Activated T-helper 17 cell treated with anti-CD3 and anti-CD28 coated beads, Interleukin-2, amount 50 U/mL, for 72 hours (primary cell): Measurements from ENCODE around the gene PGLYRP1. TPM values are rescaled to one million over a fixed set of nuclear protein-coding genes. Genes with fewer than 3 reads are reported as not detected.

Experiments
- ATAC-seq: fragments of 150-1000 bp; cut with Tn5 transposase; replicated peaks from 2 replicates; pipeline ENCODE4 v1.10.0; 2021; ENCODE audit warnings: mild to moderate bottlenecking, moderate library complexity
- H3K27ac Mint-ChIP-seq: one replicate; pipeline ENCODE4 v1.8.0; 2022; ENCODE audit warnings: mixed read lengths
- H3K27me3 Mint-ChIP-seq: one replicate; pipeline ENCODE4 v1.8.0; 2022; ENCODE audit warnings: mixed read lengths
- H3K36me3 Mint-ChIP-seq: one replicate; pipeline ENCODE4 v1.8.0; 2022; ENCODE audit warnings: low read depth, mild to moderate bottlenecking, mixed read lengths
- H3K4me1 Mint-ChIP-seq: one replicate; pipeline ENCODE4 v1.8.0; 2022; ENCODE audit warnings: mixed read lengths
- H3K4me3 Mint-ChIP-seq: one replicate; pipeline ENCODE4 v1.8.0; 2022; ENCODE audit warnings: mild to moderate bottlenecking, mixed read lengths
- H3K9me3 Mint-ChIP-seq: one replicate; pipeline ENCODE4 v1.8.0; 2022; ENCODE audit warnings: mixed read lengths
- total RNA-seq, 2 donors: library from RNA; stranded (reverse); gene quantifications; one replicate each; pipeline ENCODE4 v1.2.3, GENCODE V29; 2022

The PGLYRP1 gene, protein sequence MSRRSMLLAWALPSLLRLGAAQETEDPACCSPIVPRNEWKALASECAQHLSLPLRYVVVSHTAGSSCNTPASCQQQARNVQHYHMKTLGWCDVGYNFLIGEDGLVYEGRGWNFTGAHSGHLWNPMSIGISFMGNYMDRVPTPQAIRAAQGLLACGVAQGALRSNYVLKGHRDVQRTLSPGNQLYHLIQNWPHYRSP
- not detected for total RNA-seq

DNA sequence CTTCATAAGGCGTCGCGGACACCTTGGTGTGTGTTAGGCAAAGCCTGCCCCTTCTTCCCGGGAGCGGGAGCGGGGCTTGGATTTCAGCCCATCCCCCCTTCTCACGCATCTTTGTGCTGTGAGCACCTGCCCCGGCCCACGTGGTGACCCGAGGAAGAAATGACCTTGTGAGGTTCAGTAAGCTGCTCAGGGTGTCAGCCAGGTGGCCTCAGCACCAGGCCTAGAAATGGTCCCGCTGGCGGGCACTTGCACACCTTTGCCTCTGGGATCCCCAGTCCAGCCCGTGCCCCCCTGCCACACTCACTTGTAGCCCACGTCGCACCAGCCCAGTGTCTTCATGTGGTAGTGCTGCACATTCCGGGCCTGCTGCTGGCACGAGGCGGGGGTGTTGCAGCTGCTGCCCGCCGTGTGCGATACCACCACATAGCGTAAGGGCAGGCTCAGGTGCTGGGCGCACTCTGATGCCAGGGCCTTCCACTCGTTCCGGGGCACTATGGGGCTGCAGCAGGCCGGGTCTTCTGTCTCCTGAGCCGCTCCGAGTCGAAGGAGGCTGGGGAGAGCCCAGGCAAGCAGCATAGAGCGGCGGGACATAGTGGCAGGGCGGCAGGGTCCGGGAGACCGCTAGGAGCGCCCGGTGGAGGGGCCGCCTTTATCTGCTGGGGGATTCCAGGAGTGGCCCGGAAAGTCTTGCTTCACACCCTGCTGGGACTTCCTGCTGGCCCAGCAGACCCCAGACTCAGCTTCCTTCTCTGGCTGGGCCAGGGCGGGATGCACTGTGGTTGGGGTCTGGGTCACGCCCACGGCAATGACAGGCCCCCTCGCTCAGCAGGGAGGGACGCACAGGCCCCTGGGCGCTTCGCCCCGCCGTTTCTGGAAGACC, at the start of gene PGLYRP1:
TSS of gene PGLYRP1 (minus strand) at position 623 of the 880 bp plus-strand sequence. CDS start at position 591, 32 bp downstream.
- ATAC-seq: no peak
- no peak within 1 kb of the TSS for H3K27ac Mint-ChIP-seq
- peaks cover 5% of the 10 kb centered on the region for H3K27me3 Mint-ChIP-seq
- peaks cover 9% of the 10 kb centered on the region for H3K4me1 Mint-ChIP-seq
- no peaks in the 10 kb centered on the region for H3K36me3 Mint-ChIP-seq
- no peak within 1 kb of the TSS for H3K4me3 Mint-ChIP-seq
- no peaks in the 10 kb centered on the region for H3K9me3 Mint-ChIP-seq

DNA sequence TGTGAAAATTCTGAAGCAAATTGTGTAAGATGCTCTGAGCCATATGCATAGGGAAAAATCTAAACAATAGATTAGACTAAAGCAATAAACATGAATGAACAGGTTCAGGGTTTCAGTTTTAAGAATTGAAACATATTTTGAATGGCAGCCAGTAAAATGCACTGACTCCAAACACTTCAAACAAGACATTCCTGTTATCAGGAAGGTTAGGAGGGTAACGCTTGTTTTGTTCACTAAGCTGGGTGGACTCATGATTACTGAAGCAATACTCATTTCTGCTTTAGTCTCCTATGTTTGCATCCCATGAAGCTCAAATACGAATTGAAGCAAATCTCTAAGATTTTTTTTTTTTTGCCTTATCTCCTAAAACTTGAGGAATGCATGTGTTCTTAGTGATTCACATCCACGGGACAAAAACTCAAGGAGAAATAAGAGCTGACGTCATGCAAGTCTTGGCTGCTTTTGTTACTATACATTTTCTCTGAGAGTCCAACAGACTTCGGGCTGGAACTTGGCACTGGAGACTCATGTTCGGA, 47.0 kb upstream of the PGLYRP1 start:
- Mint-ChIP-seq H3K4me3 (no peak overlapping the region), H3K27ac (no peak overlapping the region), H3K36me3 (no peaks in the 10 kb centered on the region), H3K9me3 (no peaks in the 10 kb centered on the region), H3K27me3 (peaks cover 62% of the 10 kb centered on the region), H3K4me1 (no peaks in the 10 kb centered on the region)
- no peak for ATAC-seq

DNA sequence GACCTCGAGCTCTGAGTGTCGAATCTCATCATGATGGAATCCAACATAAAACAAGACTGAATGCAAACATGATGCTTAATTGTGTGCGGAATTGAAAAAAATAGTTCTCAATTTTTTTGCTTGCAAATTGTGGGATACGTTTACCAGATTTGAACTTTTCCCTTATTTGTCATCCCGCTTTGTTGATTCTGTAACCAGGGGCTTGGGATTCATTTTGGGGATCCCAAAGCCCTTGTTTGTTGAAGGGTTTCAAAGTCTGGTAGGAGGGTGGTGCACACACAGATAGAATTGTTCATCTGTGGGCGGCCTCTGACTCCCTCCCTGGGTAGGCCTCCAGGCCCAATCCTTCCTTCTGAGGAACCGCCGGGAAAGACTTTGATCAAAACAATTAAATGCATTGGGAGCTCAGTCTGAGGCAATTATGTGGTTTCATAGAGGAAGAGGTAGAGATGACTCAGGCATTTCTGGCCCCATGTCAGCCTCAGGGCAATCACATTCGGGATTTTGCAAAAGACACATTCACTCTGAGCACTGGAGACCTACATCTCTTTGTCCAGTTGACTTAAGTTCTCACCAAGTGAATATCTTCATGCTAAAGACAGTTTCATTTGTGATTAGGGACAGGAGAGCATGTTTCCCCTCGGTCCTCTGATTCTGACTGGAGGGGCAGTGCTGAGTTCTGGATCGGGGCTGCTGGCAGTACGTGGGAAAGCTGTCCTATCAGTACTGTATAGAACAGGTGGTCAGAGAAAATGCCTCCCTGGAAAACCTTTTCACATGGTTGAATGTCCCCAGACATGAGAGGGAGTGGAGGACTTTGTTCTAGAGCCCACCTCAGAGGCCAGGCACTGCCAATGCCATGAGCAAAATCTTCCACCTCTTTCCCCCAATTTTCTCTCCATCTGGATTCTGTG, 45.7 kb upstream of the PGLYRP1 start:
- Mint-ChIP-seq H3K4me3 (no peak overlapping the region), H3K36me3 (no peaks in the 10 kb centered on the region), H3K9me3 (no peaks in the 10 kb centered on the region), H3K27me3 (peaks cover 65% of the 10 kb centered on the region), H3K27ac (no peak overlapping the region), H3K4me1 (no peaks in the 10 kb centered on the region)
- ATAC-seq: no peak

DNA sequence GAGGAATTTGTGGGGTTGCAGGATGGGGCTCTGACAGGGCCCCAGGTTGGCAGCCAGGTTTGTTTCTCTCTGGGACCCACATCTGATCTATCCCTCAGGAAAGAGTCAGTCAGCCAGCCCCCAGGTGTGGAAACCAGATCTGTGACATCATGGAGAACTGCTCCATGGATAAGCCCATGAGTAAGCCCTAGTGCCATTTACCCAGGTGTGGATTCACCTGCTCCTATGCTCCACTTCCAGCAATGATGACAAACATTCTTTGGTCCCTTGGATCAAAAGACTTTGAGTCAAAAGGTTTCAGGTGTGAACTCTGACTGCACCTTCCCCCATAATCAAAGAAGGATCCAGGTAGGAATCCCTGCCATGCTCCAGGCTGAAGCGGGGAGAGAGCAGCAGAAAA, 44.8 kb upstream of the PGLYRP1 start:
- Mint-ChIP-seq H3K27me3 (peaks cover 63% of the 10 kb centered on the region), H3K4me1 (no peaks in the 10 kb centered on the region), H3K9me3 (no peaks in the 10 kb centered on the region), H3K27ac (no peak overlapping the region), H3K36me3 (no peaks in the 10 kb centered on the region), H3K4me3 (no peak overlapping the region)
- ATAC-seq: no peak

DNA sequence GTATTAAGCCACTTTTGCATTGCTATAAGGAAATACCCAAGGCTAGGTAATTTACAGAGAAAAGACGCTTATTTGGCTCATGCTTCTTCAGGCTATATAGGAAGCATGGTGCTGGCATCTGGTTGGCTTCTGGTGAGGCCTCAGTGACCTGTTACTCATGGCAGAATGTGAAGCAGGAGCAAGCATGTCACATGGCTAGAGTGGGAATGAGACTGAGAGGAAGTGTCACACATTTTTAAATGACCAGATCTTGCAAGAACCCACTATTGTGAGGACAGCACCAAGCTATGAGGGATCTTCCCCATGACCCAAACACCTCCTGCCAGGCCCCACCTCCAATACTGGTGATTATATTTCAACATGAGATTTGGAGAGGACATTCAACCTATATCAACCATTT, 43.6 kb upstream of the PGLYRP1 start:
- H3K27me3 Mint-ChIP-seq: peaks cover 64% of the 10 kb centered on the region

DNA sequence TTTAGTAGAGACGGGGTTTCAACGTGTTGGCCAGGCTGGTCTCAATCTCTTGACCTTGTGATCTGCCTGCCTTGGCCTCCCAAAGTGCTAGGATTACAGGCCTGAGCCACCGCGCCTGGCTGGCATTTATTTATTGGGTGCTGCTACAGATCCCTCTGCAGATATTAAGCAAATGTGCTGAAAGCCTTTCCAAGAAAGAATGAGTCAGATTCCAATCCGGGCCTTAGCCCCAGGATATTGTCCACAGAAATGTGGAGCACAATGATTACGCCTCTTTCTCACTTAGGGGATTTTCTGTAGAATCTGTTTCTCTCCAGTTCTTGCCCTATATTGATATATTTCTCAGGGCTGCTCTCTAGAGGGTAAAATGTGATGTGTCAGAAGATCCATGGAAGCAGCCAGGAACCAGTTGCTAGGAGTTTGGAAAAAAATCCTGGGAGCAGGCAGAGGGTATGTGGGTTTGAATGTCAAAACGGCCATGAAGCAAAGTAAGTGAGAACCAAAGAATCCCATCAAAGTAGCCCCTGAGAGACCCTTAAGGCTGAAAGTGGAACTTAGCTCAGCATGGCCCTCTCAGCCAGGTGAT, 42.7 kb upstream of the PGLYRP1 start:
- H3K27ac Mint-ChIP-seq: no peak overlapping the region
- H3K9me3 Mint-ChIP-seq: no peaks in the 10 kb centered on the region
- H3K27me3 Mint-ChIP-seq: peaks cover 63% of the 10 kb centered on the region
- H3K4me1 Mint-ChIP-seq: no peaks in the 10 kb centered on the region
- no peak overlapping the region for H3K4me3 Mint-ChIP-seq
- ATAC-seq: no peak
- H3K36me3 Mint-ChIP-seq: no peaks in the 10 kb centered on the region

More for the DNA sequence above, 43.6 kb upstream of the PGLYRP1 start:
- H3K9me3 Mint-ChIP-seq: no peaks in the 10 kb centered on the region
- H3K27ac Mint-ChIP-seq: no peak overlapping the region
- no peak for ATAC-seq
- H3K4me1 Mint-ChIP-seq: no peaks in the 10 kb centered on the region
- H3K36me3 Mint-ChIP-seq: no peaks in the 10 kb centered on the region
- no peak overlapping the region for H3K4me3 Mint-ChIP-seq

DNA sequence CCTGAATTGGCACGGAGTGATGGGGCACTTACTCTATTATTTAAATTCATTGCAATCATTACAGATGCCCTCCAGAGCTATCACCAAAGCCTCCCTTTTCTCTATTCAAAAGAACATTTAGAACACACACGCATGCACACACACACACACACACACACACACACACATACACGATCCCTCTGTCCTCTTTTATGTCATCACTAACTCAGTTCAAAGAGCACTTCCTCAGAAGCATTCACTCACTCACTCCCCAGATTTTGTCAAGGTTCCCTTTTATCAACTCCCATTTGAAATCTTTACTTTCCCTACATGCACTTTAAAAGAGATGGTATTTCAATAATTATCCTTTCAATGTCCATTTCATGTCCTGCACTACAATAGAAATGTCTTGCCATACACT, 40.3 kb upstream of the PGLYRP1 start:
- ATAC-seq: no peak
- Mint-ChIP-seq H3K4me1 (no peaks in the 10 kb centered on the region), H3K27me3 (peaks cover 55% of the 10 kb centered on the region), H3K36me3 (no peaks in the 10 kb centered on the region), H3K9me3 (no peaks in the 10 kb centered on the region), H3K27ac (no peak overlapping the region), H3K4me3 (no peak overlapping the region)

DNA sequence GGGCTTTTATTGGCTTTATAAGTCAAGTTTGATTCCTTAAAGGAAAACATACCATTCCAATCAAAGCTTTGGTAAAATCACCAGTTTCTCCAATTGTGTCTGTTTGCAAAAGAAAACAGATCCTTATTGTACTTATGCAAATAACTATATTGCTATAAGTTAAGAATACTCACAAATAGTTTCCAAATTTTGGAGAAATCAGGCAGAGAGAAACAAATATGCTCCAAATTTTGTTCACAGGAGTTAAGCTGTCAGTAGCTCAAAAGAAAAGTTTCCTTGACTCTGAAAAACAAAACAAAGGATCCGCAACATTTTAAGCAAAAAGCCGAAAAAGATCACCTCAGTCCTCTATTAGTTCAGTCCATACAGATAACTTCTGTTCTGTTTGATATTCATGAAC, 37.2 kb upstream of the PGLYRP1 start:
- no peaks in the 10 kb centered on the region for H3K36me3 Mint-ChIP-seq
- ATAC-seq: no peak
- H3K9me3 Mint-ChIP-seq: no peaks in the 10 kb centered on the region
- H3K4me1 Mint-ChIP-seq: no peaks in the 10 kb centered on the region
- no peak overlapping the region for H3K27ac Mint-ChIP-seq
- H3K4me3 Mint-ChIP-seq: no peak overlapping the region
- H3K27me3 Mint-ChIP-seq: peaks cover 52% of the 10 kb centered on the region

DNA sequence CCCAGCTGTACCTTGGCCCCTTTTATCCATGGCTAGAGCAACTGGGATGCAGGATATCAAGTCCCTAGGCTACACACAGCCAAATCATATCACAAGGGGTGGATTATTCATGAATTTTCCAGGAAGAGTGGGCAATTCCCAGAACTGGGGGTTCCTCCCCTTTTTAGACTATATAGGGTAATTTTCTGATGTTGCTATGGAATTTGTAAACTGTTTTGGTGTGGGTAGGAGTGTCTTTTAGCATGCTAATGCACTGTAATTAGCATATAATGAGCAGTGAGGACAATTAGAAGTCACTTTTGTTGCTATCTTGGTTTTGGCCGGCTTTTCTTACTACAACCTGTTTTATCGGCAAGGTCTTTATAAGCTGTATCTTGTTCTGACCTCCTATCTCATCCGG, 35.9 kb upstream of the PGLYRP1 start:
- H3K4me1 Mint-ChIP-seq: no peaks in the 10 kb centered on the region
- no peak for ATAC-seq
- peaks cover 52% of the 10 kb centered on the region for H3K27me3 Mint-ChIP-seq
- H3K4me3 Mint-ChIP-seq: no peak overlapping the region
- no peaks in the 10 kb centered on the region for H3K36me3 Mint-ChIP-seq
- H3K9me3 Mint-ChIP-seq: no peaks in the 10 kb centered on the region
- H3K27ac Mint-ChIP-seq: no peak overlapping the region

DNA sequence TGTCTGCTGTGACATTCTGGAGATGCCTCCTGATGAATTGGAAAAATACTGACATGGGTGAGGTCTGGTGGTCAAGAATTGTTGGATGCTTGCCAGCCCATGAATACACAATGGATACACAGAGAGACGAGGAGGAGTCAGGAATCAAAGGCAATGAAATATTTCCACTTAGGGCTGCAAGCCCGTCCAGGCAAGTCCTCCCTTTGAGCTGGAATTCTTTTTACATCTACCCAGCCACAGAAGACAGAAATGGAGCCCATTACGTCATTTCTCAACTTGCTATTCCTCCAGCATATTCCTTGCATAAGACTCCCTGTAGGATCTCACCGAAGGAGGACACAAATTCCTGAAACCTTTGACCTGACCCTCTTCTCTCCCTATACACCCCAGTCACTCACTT, 33.7 kb upstream of the PGLYRP1 start:
- Mint-ChIP-seq H3K27me3 (peaks cover 48% of the 10 kb centered on the region), H3K9me3 (no peaks in the 10 kb centered on the region), H3K27ac (no peak overlapping the region), H3K4me1 (no peaks in the 10 kb centered on the region), H3K4me3 (no peak overlapping the region), H3K36me3 (no peaks in the 10 kb centered on the region)
- no peak for ATAC-seq

DNA sequence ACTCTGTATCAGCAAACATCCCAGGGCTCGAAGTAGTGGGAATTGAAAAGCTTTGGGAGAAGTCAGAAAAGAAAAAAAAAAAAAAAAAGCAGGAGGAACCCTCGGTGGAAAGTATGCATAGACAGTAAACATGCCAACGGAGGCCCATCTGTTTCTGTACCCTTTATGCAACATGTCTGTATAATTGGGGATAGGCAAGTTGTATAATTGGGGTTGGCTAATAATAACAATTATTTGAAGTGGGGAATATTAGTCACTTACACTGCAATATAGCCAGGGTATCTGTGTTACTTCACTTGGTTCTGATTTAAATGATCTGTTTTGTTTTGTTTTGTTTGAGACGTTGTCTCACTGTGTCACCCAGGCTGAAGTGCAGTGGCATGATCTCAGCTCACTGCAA, 30.0 kb upstream of the PGLYRP1 start:
- H3K9me3 Mint-ChIP-seq: no peaks in the 10 kb centered on the region
- ATAC-seq: no peak
- no peaks in the 10 kb centered on the region for H3K36me3 Mint-ChIP-seq
- no peak overlapping the region for H3K4me3 Mint-ChIP-seq
- no peak overlapping the region for H3K27ac Mint-ChIP-seq
- H3K27me3 Mint-ChIP-seq: peaks cover 58% of the 10 kb centered on the region
- H3K4me1 Mint-ChIP-seq: no peaks in the 10 kb centered on the region

DNA sequence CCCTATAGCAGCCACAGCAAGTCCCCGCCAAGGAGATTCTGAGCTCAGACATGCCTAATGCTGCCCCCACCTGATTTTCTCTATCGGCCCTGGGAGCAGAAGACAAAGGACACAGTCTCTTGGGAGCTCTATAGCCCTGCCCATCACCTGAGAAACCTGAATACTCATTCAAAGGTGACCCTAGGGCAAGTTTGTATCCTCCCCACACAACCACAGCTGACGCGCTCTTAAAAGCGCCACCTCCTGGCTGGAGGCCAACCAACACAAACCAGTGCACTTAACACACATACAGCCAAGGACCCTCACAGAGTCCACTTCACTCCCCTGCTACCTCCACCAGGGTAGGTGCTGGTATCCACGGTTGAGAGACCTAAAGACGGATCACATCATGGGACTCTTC, 26.7 kb upstream of the PGLYRP1 start:
- Mint-ChIP-seq H3K9me3 (no peaks in the 10 kb centered on the region), H3K27ac (no peak overlapping the region)
- ATAC-seq: no peak

DNA sequence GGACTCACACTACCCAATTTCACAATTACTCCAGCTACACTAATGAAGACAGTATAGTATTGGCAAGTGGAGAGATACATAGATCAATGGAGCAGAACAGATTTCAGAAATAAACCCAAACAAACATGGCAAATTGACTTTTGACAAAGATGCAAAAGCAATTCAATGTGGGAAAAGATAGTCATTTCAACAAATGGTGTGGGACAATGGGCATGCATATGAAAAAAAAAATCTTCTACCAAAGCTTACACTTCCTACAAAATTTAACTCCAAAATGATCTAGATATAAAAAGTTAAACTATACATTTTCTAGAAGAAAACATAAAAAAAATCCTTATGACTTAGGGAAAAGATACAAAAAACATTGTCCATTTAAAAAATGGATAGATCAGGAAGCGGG, 20.7 kb upstream of the PGLYRP1 start:
- H3K4me1 Mint-ChIP-seq: peaks cover 5% of the 10 kb centered on the region
- peaks cover 6% of the 10 kb centered on the region for H3K36me3 Mint-ChIP-seq
- ATAC-seq: no peak
- H3K4me3 Mint-ChIP-seq: no peak overlapping the region
- H3K9me3 Mint-ChIP-seq: no peaks in the 10 kb centered on the region
- no peak overlapping the region for H3K27ac Mint-ChIP-seq
- peaks cover 72% of the 10 kb centered on the region for H3K27me3 Mint-ChIP-seq

More for the DNA sequence above, 26.7 kb upstream of the PGLYRP1 start:
- H3K4me3 Mint-ChIP-seq: no peak overlapping the region
- H3K27me3 Mint-ChIP-seq: peaks cover 69% of the 10 kb centered on the region
- H3K4me1 Mint-ChIP-seq: no peaks in the 10 kb centered on the region
- H3K36me3 Mint-ChIP-seq: no peaks in the 10 kb centered on the region
